HEK293 (cell line): Measurements from ENCODE around the gene FBXW11.

Source experiments
- CTCF ChIA-PET: fragments of 350-600 bp; formaldehyde crosslinking; extraction: SDS; loops from one replicate; lab custom pipeline; 2021; ENCODE audit warnings: antibody characterized with exemption; lab: Yijun Ruan, JAX
- POLR2A ChIA-PET: fragments of 300-600 bp; formaldehyde crosslinking; extraction: SDS; loops from one replicate; lab custom pipeline; 2020; ENCODE audit warnings: antibody characterized with exemption, inconsistent platforms; lab: Yijun Ruan, JAX
- H3K27ac ChIP-seq: fragments of 200-500 bp; sonication (Bioruptor generic); 2 replicates; pipeline ENCODE4 v1.5.1; 2014; ENCODE audit warnings: low read depth, low read length, control low read depth, inconsistent platforms; ENCODE audit errors: extremely low read depth
- H3K36me3 ChIP-seq, 2 experiments: fragments of 200-500 bp in 1 of 2; sonication (Bioruptor generic) in 1 of 2; 1 replicate in 1 of 2; 2 replicates in 1 of 2; pipeline ENCODE4 v1.5.1; 2014 to 2017; ENCODE audit warnings: inconsistent platforms in 2 of 2, low read length in 2 of 2; ENCODE audit not compliant: control insufficient read depth in 2 of 2, insufficient read depth in 1 of 2
- H3K4me1 ChIP-seq: fragments of 200-500 bp; sonication (Bioruptor generic); 2 replicates; pipeline ENCODE4 v1.5.1; 2014; ENCODE audit warnings: mild to moderate bottlenecking, low read length, inconsistent platforms; ENCODE audit not compliant: control insufficient read depth, insufficient read depth
- H3K4me3 ChIP-seq: 2 replicates; pipeline ENCODE4 v1.5.1; 2011; ENCODE audit warnings: low read depth, mild to moderate bottlenecking, control low read depth, low read length, moderate library complexity
- H3K9me3 ChIP-seq: fragments of 200-500 bp; sonication (Bioruptor generic); 2 replicates; pipeline ENCODE4 v1.5.1; 2014; ENCODE audit warnings: low read depth, low read length, inconsistent platforms; ENCODE audit not compliant: control insufficient read depth, insufficient read depth
- GLIS2 ChIP-seq: fragments of 450-650 bp; formaldehyde crosslinking; IDR thresholded peaks from 2 replicates; pipeline ENCODE4 v1.5.1; 2016; ENCODE audit warnings: missing biosample characterization, missing genetic modification characterization
- SCRT2 ChIP-seq: fragments of 450-650 bp; formaldehyde crosslinking; IDR thresholded peaks from 2 replicates; pipeline ENCODE4 v1.5.1; 2016; ENCODE audit warnings: missing biosample characterization, missing genetic modification characterization
- ZNF274 ChIP-seq, 2 experiments: fragments of 200-500 bp in 1 of 2; fragments of 450-650 bp in 1 of 2; sonication (Bioruptor generic) in 1 of 2; formaldehyde crosslinking in 1 of 2; IDR thresholded peaks; 2 replicates each; pipeline versions ENCODE4 v1.5.1 to v1.6.1; 2014 to 2016; ENCODE audit warnings: borderline replicate concordance in 1 of 2, inconsistent platforms in 1 of 2, low read length in 1 of 2, missing biosample characterization in 1 of 2, missing genetic modification characterization in 1 of 2
- ZNF561 ChIP-seq: fragments of 450-650 bp; IDR thresholded peaks from 2 replicates; pipeline ENCODE4 v1.5.1; 2018; ENCODE audit warnings: missing biosample characterization, missing genetic modification characterization, borderline replicate concordance
- ZNF830 ChIP-seq: fragments of 450-650 bp; IDR thresholded peaks from 2 replicates; pipeline ENCODE4 v1.5.0; 2018; ENCODE audit warnings: missing biosample characterization, missing genetic modification characterization, low read depth, mild to moderate bottlenecking, moderate library complexity
- TF ChIP-seq, protein P1 (sequence below): fragments of 450-650 bp; formaldehyde crosslinking; IDR thresholded peaks from 2 replicates; pipeline ENCODE4 v1.5.1; 2017; ENCODE audit warnings: missing biosample characterization, missing genetic modification characterization
- TF ChIP-seq, protein P2 (sequence below): fragments of 450-650 bp; formaldehyde crosslinking; IDR thresholded peaks from 2 replicates; pipeline ENCODE4 v1.5.1; 2016; ENCODE audit warnings: missing biosample characterization, missing genetic modification characterization, low read depth
- TF ChIP-seq, protein P3 (sequence below): fragments of 450-650 bp; formaldehyde crosslinking; IDR thresholded peaks from 2 replicates; pipeline ENCODE4 v1.5.1; 2016; ENCODE audit warnings: missing biosample characterization, missing genetic modification characterization
- TF ChIP-seq, protein P4 (sequence below): fragments of 450-650 bp; formaldehyde crosslinking; IDR thresholded peaks from 2 replicates; pipeline ENCODE4 v1.5.1; 2016; ENCODE audit warnings: missing biosample characterization, missing genetic modification characterization
- TF ChIP-seq, protein P5 (sequence below): fragments of 450-650 bp; formaldehyde crosslinking; IDR thresholded peaks from 2 replicates; pipeline ENCODE4 v1.5.1; 2016; ENCODE audit warnings: missing biosample characterization, missing genetic modification characterization

FBXW11 gene

DNA sequence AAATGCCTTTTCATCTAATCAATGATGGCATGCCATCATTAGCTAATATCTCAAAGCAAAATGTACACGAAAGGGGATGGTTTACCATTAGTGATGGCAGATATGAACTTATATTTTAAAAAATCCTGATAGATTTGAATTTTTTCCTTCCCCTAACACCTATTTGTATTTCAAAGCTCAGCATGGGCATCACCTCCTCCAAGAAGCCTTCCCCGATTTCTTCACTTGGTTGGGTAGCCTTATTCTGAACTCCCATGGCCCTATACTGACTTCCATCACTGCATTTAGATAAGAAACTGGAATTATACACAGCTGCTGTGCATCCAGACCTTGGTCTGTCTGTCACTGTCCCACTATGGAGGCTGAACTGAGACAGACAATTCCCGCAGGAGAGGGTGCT, 49.6 kb upstream of the FBXW11 start (continued):
- TF ChIP-seq, protein P1, sequence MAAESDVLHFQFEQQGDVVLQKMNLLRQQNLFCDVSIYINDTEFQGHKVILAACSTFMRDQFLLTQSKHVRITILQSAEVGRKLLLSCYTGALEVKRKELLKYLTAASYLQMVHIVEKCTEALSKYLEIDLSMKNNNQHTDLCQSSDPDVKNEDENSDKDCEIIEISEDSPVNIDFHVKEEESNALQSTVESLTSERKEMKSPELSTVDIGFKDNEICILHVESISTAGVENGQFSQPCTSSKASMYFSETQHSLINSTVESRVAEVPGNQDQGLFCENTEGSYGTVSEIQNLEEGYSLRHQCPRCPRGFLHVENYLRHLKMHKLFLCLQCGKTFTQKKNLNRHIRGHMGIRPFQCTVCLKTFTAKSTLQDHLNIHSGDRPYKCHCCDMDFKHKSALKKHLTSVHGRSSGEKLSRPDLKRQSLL = no peak

DNA sequence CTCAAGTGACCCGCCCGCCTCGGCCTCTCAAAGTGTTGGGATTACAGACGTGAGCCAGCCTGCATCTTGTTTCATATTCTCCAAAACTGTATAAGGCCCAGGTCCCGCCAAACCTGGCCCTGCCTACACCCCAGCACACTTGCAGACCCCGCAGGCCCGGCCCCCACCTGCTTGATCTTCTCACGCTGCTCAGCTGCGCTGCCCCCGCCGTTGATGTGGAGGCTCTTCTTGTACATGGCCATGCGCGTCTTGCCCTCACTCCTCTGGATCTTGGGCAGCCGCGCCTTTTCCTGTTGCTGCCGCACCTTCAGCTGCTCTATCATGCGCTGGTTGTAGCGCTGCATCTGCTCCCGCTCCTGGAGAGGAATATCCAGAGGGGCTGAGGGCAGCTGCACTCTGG, 49.0 kb upstream of the FBXW11 start:
- no peak overlapping the region for H3K4me3 ChIP-seq
- no peaks in the 10 kb centered on the region for H3K9me3 ChIP-seq
- no peaks in the 10 kb centered on the region for H3K4me1 ChIP-seq
- peaks cover 0 to 13% of the 10 kb centered on the region in 2 experiments; a peak in 2 of 3 replicates for H3K36me3 ChIP-seq
- CTCF ChIA-PET = interaction anchor here (0.6 to 1.0 kb wide), 2 partner anchors 217 to 1188 kb away, joined by 3 to 4 read pairs; no protein-coding TSS in a partner anchor
- POLR2A ChIA-PET = no interaction called here
- no peak overlapping the region for H3K27ac ChIP-seq
- TF ChIP-seq, protein P2, sequence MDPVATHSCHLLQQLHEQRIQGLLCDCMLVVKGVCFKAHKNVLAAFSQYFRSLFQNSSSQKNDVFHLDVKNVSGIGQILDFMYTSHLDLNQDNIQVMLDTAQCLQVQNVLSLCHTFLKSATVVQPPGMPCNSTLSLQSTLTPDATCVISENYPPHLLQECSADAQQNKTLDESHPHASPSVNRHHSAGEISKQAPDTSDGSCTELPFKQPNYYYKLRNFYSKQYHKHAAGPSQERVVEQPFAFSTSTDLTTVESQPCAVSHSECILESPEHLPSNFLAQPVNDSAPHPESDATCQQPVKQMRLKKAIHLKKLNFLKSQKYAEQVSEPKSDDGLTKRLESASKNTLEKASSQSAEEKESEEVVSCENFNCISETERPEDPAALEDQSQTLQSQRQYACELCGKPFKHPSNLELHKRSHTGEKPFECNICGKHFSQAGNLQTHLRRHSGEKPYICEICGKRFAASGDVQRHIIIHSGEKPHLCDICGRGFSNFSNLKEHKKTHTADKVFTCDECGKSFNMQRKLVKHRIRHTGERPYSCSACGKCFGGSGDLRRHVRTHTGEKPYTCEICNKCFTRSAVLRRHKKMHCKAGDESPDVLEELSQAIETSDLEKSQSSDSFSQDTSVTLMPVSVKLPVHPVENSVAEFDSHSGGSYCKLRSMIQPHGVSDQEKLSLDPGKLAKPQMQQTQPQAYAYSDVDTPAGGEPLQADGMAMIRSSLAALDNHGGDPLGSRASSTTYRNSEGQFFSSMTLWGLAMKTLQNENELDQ (tag by site-specific recombination) = no peak
- TF ChIP-seq, protein P3, sequence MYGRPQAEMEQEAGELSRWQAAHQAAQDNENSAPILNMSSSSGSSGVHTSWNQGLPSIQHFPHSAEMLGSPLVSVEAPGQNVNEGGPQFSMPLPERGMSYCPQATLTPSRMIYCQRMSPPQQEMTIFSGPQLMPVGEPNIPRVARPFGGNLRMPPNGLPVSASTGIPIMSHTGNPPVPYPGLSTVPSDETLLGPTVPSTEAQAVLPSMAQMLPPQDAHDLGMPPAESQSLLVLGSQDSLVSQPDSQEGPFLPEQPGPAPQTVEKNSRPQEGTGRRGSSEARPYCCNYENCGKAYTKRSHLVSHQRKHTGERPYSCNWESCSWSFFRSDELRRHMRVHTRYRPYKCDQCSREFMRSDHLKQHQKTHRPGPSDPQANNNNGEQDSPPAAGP (tag by site-specific recombination) = no peak
- no peak for TF ChIP-seq GLIS2 (tag by site-specific recombination)

DNA sequence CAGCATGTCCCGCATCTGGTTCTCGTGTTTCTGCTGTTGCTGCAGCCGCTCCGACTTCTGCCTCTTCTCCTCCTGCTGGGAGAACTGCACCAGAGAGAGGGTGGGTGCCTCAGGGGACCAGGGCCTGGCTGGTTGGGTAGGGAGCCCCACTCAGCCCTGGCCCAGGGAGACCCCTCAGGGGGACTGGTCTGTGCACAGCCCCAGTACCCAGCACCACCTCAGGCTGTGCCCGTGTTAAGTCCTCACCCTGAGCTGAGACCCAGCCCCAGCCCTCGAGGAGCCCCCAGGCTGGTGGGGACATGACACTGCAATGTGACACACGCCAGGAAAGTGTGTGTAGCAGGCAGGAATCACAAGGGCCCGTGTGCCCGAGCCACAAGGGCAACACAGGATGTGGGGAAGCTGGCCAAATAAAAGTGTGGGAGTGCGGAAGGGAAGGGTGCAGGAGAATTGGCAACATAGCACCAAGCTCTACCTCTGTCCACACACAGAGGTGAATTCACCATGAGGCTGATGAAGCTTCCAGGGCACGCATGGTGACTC, 48.2 kb upstream of the FBXW11 start:
- H3K4me1 ChIP-seq = no peaks in the 10 kb centered on the region
- ChIA-PET CTCF (interaction anchor here (1.0 kb wide), 1 partner anchor 12 kb away, joined by 4 read pairs; no protein-coding TSS in a partner anchor), POLR2A (no interaction called here)
- no peak overlapping the region for H3K4me3 ChIP-seq
- TF ChIP-seq ZNF274 (IDR thresholded peaks at IDR 0.05; ENCODE audit: low read length) = no peak
- no peak for TF ChIP-seq ZNF274 (tag by site-specific recombination; IDR thresholded peaks at IDR 0.05; ENCODE audit: borderline replicate concordance)
- TF ChIP-seq SCRT2 (tag by site-specific recombination) = no peak
- no peak for TF ChIP-seq ZNF830 (tag by site-specific recombination)
- TF ChIP-seq, protein P4, sequence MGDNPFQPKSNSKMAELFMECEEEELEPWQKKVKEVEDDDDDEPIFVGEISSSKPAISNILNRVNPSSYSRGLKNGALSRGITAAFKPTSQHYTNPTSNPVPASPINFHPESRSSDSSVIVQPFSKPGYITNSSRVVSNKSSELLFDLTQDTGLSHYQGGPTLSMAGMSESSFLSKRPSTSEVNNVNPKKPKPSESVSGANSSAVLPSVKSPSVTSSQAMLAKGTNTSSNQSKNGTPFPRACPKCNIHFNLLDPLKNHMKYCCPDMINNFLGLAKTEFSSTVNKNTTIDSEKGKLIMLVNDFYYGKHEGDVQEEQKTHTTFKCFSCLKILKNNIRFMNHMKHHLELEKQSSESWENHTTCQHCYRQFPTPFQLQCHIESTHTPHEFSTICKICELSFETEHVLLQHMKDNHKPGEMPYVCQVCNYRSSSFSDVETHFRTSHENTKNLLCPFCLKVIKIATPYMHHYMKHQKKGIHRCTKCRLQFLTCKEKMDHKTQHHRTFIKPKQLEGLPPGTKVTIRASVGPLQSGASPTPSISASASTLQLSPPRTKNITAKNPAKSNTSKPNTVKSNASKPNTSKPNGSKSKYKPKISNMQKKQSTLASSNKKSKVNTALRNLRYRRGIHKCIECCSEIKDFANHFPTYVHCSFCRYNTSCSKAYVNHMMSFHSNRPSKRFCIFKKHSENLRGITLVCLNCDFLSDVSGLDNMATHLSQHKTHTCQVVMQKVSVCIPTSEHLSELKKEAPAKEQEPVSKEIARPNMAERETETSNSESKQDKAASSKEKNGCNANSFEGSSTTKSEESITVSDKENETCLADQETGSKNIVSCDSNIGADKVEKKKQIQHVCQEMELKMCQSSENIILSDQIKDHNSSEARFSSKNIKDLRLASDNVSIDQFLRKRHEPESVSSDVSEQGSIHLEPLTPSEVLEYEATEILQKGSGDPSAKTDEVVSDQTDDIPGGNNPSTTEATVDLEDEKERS (tag by site-specific recombination) = no peak
- no peak for TF ChIP-seq ZNF561 (tag by site-specific recombination)
- TF ChIP-seq, protein P5, sequence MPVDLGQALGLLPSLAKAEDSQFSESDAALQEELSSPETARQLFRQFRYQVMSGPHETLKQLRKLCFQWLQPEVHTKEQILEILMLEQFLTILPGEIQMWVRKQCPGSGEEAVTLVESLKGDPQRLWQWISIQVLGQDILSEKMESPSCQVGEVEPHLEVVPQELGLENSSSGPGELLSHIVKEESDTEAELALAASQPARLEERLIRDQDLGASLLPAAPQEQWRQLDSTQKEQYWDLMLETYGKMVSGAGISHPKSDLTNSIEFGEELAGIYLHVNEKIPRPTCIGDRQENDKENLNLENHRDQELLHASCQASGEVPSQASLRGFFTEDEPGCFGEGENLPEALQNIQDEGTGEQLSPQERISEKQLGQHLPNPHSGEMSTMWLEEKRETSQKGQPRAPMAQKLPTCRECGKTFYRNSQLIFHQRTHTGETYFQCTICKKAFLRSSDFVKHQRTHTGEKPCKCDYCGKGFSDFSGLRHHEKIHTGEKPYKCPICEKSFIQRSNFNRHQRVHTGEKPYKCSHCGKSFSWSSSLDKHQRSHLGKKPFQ (tag by site-specific recombination) = no peak
- H3K27ac ChIP-seq = no peak overlapping the region
- peaks cover 0 to 17% of the 10 kb centered on the region in 2 experiments; a peak in 2 of 3 replicates for H3K36me3 ChIP-seq
- no peaks in the 10 kb centered on the region for H3K9me3 ChIP-seq
